ENCODE results near the gene C22orf31.

DNA sequence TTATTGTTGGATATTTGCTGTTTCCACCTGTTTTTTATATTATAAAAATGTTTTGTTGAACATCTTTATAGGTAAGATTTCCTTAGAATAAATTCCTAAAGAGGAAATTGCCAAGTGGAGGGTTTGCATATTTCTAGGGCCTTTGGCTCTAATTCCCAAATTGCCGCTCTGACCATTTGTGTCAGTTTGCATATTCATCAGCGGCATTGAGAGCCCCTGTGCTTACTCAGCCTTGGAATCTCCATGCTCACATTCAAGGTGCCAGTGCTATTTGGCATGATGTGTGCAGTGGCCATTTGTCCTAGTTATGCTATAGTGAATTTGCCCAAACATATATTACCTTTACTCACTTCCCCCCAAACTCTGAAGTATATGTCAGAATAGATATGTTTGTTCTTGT is 36.7 kb upstream of the C22orf31 start:
- TF ChIP-seq, protein P1, sequence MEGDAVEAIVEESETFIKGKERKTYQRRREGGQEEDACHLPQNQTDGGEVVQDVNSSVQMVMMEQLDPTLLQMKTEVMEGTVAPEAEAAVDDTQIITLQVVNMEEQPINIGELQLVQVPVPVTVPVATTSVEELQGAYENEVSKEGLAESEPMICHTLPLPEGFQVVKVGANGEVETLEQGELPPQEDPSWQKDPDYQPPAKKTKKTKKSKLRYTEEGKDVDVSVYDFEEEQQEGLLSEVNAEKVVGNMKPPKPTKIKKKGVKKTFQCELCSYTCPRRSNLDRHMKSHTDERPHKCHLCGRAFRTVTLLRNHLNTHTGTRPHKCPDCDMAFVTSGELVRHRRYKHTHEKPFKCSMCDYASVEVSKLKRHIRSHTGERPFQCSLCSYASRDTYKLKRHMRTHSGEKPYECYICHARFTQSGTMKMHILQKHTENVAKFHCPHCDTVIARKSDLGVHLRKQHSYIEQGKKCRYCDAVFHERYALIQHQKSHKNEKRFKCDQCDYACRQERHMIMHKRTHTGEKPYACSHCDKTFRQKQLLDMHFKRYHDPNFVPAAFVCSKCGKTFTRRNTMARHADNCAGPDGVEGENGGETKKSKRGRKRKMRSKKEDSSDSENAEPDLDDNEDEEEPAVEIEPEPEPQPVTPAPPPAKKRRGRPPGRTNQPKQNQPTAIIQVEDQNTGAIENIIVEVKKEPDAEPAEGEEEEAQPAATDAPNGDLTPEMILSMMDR (IDR thresholded peaks at IDR 0.05; ENCODE audit: low read depth, low read length, poor library complexity, severe bottlenecking) = no peak
- TF ChIP-seq EZH2phosphoT487 (IDR thresholded peaks at IDR 0.05; ENCODE audit: borderline replicate concordance, low read length) = no peak

Measured in DOHH2 (cell line).